ENCODE data around the gene COG4.

Gene COG4

DNA sequence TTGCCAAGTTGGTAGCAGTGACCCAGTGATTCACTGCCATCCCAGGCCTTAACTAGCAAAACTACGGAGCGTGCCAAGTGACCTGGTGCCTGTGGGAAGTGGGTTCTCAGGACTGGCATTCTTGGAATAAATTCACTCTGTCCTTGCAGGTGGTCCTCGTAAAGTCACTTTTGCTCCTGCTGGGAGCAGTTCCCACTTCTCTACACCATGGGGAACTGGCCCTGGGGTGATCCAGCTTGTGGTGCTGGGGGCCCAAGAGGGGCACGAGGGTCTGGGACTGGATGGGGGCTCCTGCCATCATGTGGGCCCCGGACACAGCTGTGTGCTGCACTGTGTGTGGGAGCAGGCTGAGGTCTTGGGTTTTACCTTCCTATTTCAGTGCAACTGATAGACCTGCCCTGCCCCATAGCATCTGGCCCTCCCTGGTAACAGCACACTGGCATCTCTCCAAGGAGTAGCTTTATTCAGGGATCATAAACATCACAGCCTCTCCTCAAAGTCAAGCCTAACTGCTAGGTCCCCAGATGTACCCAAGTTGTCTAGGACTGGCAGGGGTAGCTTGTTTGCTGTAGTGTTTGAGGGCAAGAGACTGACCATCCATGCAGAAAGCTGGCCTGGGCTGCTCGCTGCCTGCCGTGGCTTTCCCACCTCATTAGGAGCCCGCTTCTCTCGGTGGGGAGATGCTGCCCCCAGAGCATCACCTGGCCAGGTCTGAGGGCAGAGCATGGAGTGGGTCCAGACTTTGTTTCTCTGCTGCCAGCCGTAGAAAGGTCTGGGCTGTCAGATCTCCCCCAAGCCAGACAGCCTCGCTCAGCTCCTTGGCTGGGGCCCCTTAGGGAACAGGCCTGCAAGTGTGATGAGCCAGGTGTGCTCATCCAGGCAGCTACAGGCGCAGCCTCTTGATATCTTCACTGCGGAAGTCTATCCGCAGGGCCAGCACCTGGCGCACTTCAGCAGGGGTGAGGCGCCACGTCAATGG lies 42.9 kb downstream of the COG4 start:
- Histone ChIP-seq H2AFZ (ENCODE audit: low read length) (no peak overlapping the region), H3K4me2 (ENCODE audit: low read depth, low read length) (no peak overlapping the region), H3F3A (ENCODE audit: insufficient read depth, low read length) (no peaks in the 10 kb centered on the region), H3K27ac (ENCODE audit: low read length) (no peak overlapping the region), H3K9ac (ENCODE audit: low read length) (no peak overlapping the region), H3K4me3 (ENCODE audit: low read length) (no peak overlapping the region), H3K4me1 (ENCODE audit: low read length) (peaks cover 3% of the 10 kb centered on the region; the same call in 1 of the 2 replicates), H3K9me2 (replicated peaks; ENCODE audit: insufficient read depth, low read length) (no peaks in the 10 kb centered on the region), H3K27me3 (replicated peaks; ENCODE audit: insufficient read depth, low read length) (no peaks in the 10 kb centered on the region), H4K20me1 (ENCODE audit: insufficient read depth, low read length) (no peaks in the 10 kb centered on the region), H3K79me2 (ENCODE audit: low read length) (no peaks in the 10 kb centered on the region), H3K36me3 (replicated peaks; ENCODE audit: insufficient read depth, low read length) (no peaks in the 10 kb centered on the region), H3K9me3 (replicated peaks; ENCODE audit: insufficient read depth, low read length) (no peaks in the 10 kb centered on the region)
- TF ChIP-seq, protein P1, sequence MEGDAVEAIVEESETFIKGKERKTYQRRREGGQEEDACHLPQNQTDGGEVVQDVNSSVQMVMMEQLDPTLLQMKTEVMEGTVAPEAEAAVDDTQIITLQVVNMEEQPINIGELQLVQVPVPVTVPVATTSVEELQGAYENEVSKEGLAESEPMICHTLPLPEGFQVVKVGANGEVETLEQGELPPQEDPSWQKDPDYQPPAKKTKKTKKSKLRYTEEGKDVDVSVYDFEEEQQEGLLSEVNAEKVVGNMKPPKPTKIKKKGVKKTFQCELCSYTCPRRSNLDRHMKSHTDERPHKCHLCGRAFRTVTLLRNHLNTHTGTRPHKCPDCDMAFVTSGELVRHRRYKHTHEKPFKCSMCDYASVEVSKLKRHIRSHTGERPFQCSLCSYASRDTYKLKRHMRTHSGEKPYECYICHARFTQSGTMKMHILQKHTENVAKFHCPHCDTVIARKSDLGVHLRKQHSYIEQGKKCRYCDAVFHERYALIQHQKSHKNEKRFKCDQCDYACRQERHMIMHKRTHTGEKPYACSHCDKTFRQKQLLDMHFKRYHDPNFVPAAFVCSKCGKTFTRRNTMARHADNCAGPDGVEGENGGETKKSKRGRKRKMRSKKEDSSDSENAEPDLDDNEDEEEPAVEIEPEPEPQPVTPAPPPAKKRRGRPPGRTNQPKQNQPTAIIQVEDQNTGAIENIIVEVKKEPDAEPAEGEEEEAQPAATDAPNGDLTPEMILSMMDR (IDR thresholded peaks at IDR 0.05; ENCODE audit: low read length), result no peak
- no peak for DNase-seq

DNA sequence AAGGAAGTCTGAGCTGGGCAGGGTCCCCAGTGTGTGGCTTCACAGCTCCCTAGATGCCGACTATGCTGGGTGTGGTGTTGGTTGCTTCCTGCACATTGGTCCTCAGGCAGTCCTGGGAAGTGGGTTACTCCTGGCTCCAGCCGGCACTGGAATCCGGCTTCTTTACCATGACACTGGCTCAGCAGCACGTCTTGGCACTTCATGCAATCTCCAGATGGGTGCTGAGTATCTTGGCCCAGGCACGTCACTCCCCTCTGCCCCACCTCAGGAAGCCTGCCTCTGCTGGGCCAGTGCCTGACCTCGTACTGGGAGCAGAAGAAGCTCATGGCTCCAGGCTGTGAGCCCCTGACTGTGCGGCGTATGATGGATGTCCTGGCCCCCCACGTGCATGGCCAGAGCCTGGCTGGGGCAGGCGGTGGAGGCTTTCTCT lies 44.4 kb downstream of the COG4 start:
- Histone ChIP-seq H3K4me1 (ENCODE audit: low read length) (peaks cover 3% of the 10 kb centered on the region; the same call in 1 of the 2 replicates), H3K79me2 (ENCODE audit: low read length) (no peaks in the 10 kb centered on the region), H3K4me3 (ENCODE audit: low read length) (no peak overlapping the region), H2AFZ (ENCODE audit: low read length) (no peak overlapping the region), H3K9me2 (replicated peaks; ENCODE audit: insufficient read depth, low read length) (no peaks in the 10 kb centered on the region), H3K27me3 (replicated peaks; ENCODE audit: insufficient read depth, low read length) (no peaks in the 10 kb centered on the region), H3K9me3 (replicated peaks; ENCODE audit: insufficient read depth, low read length) (no peaks in the 10 kb centered on the region), H3K4me2 (ENCODE audit: low read depth, low read length) (no peak overlapping the region), H3F3A (ENCODE audit: insufficient read depth, low read length) (no peaks in the 10 kb centered on the region), H3K9ac (ENCODE audit: low read length) (no peak overlapping the region), H4K20me1 (ENCODE audit: insufficient read depth, low read length) (no peaks in the 10 kb centered on the region), H3K36me3 (replicated peaks; ENCODE audit: insufficient read depth, low read length) (no peaks in the 10 kb centered on the region), H3K27ac (ENCODE audit: low read length) (no peak overlapping the region)
- no peak for DNase-seq
- TF ChIP-seq EZH2phosphoT487 (IDR thresholded peaks at IDR 0.05; ENCODE audit: low read length) (no peak), EZH2 (optimal IDR thresholded peaks at IDR 0.05; ENCODE audit: low read depth, low read length) (no peak)
- TF ChIP-seq, protein P1 (IDR thresholded peaks at IDR 0.05; ENCODE audit: low read length), result no peak

DNA sequence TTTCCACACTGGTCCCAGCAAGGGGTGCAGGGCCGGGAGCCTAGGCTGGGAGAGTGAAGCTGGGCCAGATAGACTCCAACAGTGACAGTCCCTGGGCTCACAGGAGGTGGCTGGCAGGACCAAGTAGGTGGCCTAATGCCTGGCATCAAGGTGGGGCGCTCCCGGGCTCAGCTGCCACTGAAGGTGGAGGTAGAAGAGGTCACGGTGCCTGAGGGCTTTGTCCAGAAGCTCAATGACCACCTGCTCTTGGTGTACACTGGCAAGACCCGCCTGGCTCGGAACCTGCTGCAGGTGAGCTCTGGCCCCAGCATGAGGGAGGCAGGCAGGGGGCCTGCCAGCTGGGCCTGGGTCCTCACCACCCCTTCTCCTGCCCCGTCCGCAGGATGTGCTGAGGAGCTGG lies 45.2 kb downstream of the COG4 start:
- Histone ChIP-seq H3K27me3 (replicated peaks; ENCODE audit: insufficient read depth, low read length) (no peaks in the 10 kb centered on the region), H3K9me3 (replicated peaks; ENCODE audit: insufficient read depth, low read length) (no peaks in the 10 kb centered on the region), H3K9ac (ENCODE audit: low read length) (no peak overlapping the region), H3K27ac (ENCODE audit: low read length) (no peak overlapping the region), H3K4me2 (ENCODE audit: low read depth, low read length) (no peak overlapping the region), H2AFZ (ENCODE audit: low read length) (no peak overlapping the region), H3K4me3 (ENCODE audit: low read length) (no peak overlapping the region), H3F3A (ENCODE audit: insufficient read depth, low read length) (no peaks in the 10 kb centered on the region), H3K4me1 (ENCODE audit: low read length) (peaks cover 3% of the 10 kb centered on the region; the same call in 1 of the 2 replicates), H4K20me1 (ENCODE audit: insufficient read depth, low read length) (no peaks in the 10 kb centered on the region), H3K36me3 (replicated peaks; ENCODE audit: insufficient read depth, low read length) (no peaks in the 10 kb centered on the region), H3K9me2 (replicated peaks; ENCODE audit: insufficient read depth, low read length) (no peaks in the 10 kb centered on the region), H3K79me2 (ENCODE audit: low read length) (no peaks in the 10 kb centered on the region)
- DNase-seq, result no peak
- TF ChIP-seq, protein P1 (IDR thresholded peaks at IDR 0.05; ENCODE audit: low read length), result no peak
- TF ChIP-seq EZH2phosphoT487 (IDR thresholded peaks at IDR 0.05; ENCODE audit: low read length) (no peak), EZH2 (optimal IDR thresholded peaks at IDR 0.05; ENCODE audit: low read depth, low read length) (no peak)
